Fibroblast of peridontal ligament (primary cell): ENCODE measurements around the gene HMG20B.
A peak's percentile ranks its signal among the peaks of the same experiment; 100 is the strongest.

Source experiments
- DNase-seq: peaks from one replicate; pipeline ENCODE4 v3.0.0-alpha.2; 2010; ENCODE audit errors: extremely low read depth

Gene HMG20B

GRCh38 chr19:3620817-3621547 lies 48.2 kb downstream of the HMG20B start:
- DNase-seq: no peak

- no peak for DNase-seq
Measured at GRCh38 chr19:3621689-3622088, 48.9 kb downstream of the HMG20B start.

- DNase-seq: no peak
Measured at GRCh38 chr19:3622224-3622623, 49.5 kb downstream of the HMG20B start.

GRCh38 chr19:3623716-3624115 lies 51.0 kb downstream of the HMG20B start:
- DNase-seq: no peak

- peak; percentile 3 for DNase-seq
Measured at GRCh38 chr19:3625996-3626472, 53.3 kb downstream of the HMG20B start.

GRCh38 chr19:3626473-3627350 lies 54.0 kb downstream of the HMG20B start, which contains the start of gene CACTIN:
TSS of gene CACTIN (minus strand) at chr19:3626790. CDS start at chr19:3626762, 28 bp downstream.
- peak; percentile 96 for DNase-seq

- no peak for DNase-seq
Measured at GRCh38 chr19:3627351-3627723, 54.6 kb downstream of the HMG20B start.
